ENCODE data around the gene CAP1. TPM values are rescaled to one million over a fixed set of nuclear protein-coding genes. Genes with fewer than 3 reads are reported as not detected.

The CAP1 gene
- total RNA-seq, 1 donor from 2014 or later, result 828 TPM

DNA sequence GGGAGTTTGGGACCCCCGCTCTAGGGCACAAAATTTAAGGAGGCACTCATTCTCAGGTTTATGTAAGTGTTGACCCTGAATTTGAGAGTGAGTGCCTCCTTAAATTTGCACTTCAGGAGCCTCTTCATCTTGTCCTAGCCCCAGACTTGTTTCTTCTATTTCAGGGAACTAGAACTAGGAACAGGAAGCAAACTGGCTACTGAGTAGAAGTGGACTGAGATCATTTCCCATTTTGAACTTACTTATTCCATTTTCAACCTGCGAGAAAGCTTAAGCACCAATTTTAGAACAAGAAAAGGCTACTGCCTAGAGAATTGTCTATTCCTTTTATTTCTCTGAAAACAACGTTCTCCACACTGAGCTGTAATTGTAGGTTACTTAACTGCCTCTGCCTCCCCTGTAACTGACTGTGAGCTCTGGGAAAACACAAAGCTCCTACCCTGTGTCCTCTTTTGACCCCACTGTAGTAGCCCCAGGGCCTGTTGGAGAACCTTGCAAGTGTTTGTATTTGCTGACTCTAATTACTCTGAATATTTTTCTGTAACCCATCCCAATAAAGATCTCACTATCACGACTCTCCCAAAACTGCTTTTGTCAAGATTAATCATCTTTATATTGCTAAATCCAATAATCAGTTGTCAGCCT, 54.1 kb downstream of the CAP1 start:
- intact Hi-C loops (cut with micrococcal nuclease), result no loop called here

DNA sequence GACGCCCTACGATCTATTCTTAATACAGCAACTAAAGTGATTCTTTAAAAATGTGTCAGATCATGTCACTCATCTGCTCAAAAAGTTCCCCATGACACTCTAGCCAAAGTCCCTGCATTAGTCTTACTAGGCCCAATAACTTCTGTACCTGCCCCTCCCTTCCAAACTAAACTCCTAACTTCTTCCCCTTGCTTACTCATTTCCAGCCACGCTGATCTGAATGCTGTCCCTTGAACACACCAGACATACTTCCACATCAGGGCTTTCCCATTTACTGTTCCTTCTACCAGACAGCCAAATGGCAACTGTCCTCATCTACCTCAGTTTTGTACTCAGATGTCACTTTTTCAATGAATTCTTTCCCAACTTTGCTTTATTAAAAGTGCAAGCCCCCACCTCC, 55.3 kb downstream of the CAP1 start:
- intact Hi-C loops (cut with micrococcal nuclease), result no loop called here

DNA sequence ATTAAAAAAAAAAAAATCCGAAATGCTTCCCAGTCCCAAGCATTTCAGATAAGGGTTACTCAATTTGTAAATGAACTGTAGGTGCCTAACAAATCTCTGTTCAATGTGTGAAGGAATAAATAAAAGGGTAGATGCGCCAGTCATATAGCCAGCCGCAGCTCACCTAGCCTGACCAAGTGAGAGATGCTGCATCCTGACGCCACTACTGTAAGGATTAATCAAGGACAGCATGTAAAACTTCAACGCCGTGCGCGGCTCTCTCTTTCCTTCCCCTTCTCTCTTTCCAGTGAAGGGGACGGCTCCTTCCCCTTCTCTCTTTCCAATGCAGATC, 56.1 kb downstream of the CAP1 start:
- intact Hi-C loops (cut with micrococcal nuclease), result no loop called here

DNA sequence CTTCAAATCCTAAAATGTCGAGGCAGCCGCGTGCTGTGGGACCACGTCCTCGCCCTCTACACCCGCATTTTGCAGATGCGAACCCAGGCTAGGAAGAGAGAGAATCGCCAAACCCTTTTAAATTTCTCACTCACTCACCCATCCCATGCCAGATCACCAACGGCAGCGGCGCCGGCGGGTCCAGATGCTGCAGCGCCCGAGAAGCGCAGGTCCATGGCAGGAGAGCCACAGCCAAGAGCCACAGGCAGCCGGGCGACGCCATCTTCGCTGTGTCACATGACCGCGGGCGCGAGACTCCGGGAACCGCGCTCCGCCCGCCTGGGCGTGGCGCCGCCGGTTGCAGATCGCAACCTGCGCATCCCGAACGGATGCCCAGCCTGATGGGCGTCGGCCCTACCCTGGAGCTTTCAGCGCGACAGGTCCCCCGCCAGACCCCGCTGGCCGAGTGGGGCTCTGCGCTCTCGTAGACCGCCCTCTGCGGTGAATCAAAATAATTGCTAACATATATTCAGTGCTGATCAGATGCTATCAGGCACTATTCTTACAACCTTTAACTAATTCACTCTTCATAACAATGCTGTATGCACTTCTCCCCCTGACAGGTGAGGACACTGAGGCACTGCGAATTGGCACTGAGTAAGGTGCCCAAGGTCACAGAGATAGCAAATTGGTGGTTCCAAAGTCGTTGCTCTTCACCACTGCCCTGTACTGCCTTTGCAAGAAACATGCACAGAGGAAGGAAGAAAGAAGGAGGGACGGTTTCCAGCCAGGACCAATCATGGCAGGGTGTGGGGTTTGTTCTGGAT, 56.7 kb downstream of the CAP1 start, which contains the start of gene PPT1:
Gene PPT1, minus strand, starts transcription at position 276 of the 806 bp plus-strand sequence. Its CDS starts 14 bp downstream, at position 262.
- intact Hi-C loops (cut with micrococcal nuclease), result loop anchor here (1.0 kb wide), 1 partner anchor 57 kb away; the partner anchor contains the start of gene CAP1

DNA sequence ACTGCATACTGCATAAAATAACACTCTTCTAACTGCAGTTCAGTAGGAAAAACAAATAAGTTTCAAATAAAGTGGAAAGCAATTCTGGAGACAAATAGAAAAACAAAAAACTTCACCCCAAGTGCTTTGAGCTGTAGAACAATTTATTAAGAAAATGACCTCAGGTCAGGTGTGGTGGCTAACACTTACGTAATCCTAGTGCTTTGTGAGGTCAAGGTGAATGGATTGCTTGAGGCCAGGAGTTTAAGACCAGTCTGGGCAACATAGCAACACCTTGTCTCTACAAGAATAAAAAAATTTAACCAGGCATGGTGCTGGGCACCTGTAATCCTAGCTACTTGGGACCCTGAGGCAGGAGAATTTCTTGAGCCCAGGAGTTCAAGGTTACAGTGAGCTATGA, 61.5 kb downstream of the CAP1 start:
- intact Hi-C loops (cut with micrococcal nuclease), result no loop called here

DNA sequence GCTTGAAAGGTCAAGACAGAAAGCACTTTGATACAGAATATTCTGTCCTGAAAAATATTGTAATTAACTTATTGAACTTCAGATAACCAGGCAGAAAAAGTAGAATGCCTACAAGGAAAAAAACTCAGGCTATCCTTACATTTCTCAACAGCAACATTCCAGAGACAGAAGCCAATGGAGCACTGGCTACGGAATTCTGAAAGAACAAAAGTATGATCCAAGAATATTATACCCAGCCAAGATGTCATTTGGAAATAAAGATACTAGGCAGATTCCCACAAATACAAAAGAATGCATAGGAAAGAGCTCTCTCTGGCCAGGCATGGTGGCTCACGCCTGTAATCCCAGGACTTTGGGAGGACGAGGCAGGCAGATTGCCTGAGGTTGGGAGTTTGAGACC, 62.4 kb downstream of the CAP1 start:
- intact Hi-C loops (cut with micrococcal nuclease), result no loop called here

DNA sequence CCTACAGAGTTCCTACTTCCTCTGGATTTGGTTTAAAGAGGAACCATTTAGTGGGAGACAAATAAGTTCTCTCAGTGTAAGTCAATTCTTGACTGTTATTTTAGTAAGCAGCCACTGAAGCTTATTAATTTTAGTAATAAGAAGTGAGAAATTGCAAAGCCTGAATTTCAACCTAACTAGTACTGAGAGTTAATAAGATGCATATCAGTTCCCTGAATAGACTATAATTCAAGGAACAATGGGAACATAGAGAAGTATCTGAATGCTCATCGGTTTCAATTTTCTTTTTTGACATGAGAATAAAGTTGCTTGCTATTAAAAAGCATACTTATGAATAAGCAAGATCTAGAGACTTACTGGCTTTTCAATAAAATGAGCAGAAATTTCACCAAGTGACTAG, 64.5 kb downstream of the CAP1 start:
- intact Hi-C loops (cut with micrococcal nuclease), result no loop called here

DNA sequence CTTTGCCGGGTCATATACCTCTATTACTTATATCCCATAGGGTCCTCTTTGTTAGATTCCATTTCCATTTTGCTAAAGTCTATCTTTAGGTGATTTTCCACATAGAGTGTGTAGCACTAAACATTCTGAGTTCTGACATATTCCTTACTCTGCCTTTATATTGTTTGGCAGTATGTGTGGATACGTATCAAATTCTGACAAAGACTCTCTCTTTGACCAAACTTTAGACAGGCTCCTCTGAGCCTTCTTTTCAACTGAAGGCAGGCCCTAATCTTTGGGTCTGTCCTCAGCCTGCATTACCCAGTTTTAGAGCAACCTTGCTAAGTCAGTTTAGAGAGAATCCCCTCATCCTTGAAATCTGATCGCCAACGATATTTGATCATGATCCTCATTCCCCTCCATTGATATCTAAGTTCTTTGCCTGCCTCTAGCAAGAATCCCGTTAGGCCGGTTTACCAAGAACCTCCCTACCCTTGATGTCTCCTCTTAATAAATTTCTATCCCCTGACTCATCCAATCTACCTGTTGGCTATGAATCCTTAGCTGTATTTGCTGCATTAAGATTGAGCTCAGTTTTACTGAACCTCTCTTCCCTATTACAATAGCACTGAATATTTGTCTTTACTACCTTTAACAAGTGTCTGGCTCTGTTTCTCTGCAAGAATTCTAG, 66.9 kb downstream of the CAP1 start:
- intact Hi-C loops (cut with micrococcal nuclease), result no loop called here

DNA sequence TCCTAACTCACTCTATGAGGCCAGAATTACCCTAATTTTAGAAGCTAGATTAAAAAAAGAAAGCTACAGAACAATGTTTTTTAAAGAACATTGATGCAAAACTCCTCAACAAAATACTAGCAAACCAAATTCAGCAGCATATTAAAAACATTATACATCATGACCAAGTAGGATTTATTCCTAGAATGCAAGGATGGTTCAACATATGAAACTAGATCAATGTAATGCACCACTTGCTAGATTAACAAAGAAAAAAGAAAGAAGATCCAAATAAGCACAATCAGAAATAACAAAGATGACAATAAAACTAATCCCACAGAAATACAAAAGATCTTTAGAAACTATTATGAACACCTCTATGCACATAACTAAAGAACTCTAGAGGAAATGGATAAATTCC, 69.9 kb downstream of the CAP1 start:
- intact Hi-C loops (cut with micrococcal nuclease), result no loop called here

DNA sequence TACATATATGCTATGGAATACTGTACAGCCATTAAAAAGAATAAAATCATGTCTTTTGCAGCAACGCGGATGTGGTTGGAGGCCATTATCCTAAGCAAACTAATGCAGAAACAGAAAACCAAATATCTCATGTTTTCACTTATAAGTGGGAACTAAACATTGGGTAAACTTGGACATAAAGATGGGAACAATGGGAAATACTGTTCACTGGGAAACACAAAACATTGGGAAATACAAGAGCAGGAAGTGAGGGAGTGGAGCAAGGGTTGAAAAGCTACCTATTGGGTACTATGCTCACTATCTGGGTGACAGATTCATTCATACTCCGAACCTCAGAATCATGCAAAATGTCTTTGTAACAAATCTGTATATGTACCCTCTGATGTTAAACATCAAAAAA, 73.9 kb downstream of the CAP1 start:
- intact Hi-C loops (cut with micrococcal nuclease), result no loop called here

DNA sequence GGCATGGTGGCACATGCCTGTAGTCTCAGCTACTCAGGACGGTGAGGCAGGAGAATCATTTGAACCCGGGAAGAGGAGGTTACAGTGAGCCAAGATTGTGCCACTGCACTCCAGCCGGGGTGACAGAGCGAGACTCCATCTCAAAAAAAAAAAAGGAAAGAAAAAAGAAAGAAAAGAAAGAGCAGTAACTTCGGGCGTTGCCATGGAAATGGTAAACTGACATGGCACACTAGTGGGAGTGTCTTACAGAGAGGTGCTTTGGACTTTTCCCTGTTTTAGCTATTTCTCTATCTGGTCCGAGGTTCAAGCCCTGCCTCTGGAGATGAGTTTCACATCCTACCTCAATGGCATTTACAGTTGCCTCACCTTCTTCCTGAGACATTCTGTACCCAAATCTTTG, 79.6 kb downstream of the CAP1 start:
- intact Hi-C loops (cut with micrococcal nuclease), result no loop called here

Other genes starting within 250 kb of the CAP1 start
- gene TRIT1, start 157.2 kb upstream of the CAP1 start, total RNA-seq, result 18.3 and 18.7 TPM in 2 replicates
- gene MYCL, start 138.8 kb upstream of the CAP1 start, total RNA-seq, result 0.05 and 0.11 TPM in 2 replicates
- gene MFSD2A, start 85.6 kb upstream of the CAP1 start, total RNA-seq, result 5.3 and 5.9 TPM in 2 replicates
- gene PPT1, start 56.5 kb downstream of the CAP1 start, total RNA-seq, result 102 TPM in 2 replicates
- gene RLF, start 120.7 kb downstream of the CAP1 start, total RNA-seq, result 17.7 and 18.0 TPM in 2 replicates
- gene TMCO2, start 207.2 kb downstream of the CAP1 start, total RNA-seq, result 0.32 TPM in 1 of 2 replicates, not detected in the other
- gene ZMPSTE24, start 217.5 kb downstream of the CAP1 start, total RNA-seq, result 33.6 and 33.9 TPM in 2 replicates